DMS79 (cell line): ENCODE data around the gene PPT2.
"Not testable (repeated sequence)": the region's sequence is repeated elsewhere in the genome, so short reads cannot be mapped to it uniquely, and the experiment has no call there.

Experiments used
- DNase-seq: peaks from one replicate; lab custom pipeline; 2025; lab: John Stamatoyannopoulos, UW

Gene PPT2

GRCh38 chr6:32189742-32190053, 35.8 kb downstream of the PPT2 start:
- no peak for DNase-seq

- peak; percentile 59 for DNase-seq
Observed at GRCh38 chr6:32190054-32190851, 36.3 kb downstream of the PPT2 start, which contains the start of gene PBX2. Gene PBX2 (minus strand): TSS chr6:32190202. CDS start chr6:32189915, 287 bp downstream.

- DNase-seq: no peak
Observed at GRCh38 chr6:32190911-32191677, 37.2 kb downstream of the PPT2 start.

GRCh38 chr6:32191696-32192607, 38.0 kb downstream of the PPT2 start:
- no peak for DNase-seq

GRCh38 chr6:32192608-32193039, 38.7 kb downstream of the PPT2 start, which contains the start of gene GPSM3:
Gene GPSM3 (minus strand): TSS chr6:32192643. CDS start chr6:32192513, 130 bp downstream.
- no peak for DNase-seq

GRCh38 chr6:32193096-32193495, 39.2 kb downstream of the PPT2 start:
- DNase-seq: not testable (repeated sequence)

- no peak for DNase-seq
Observed at GRCh38 chr6:32194388-32194787, 40.4 kb downstream of the PPT2 start.

GRCh38 chr6:32194825-32195651, 41.1 kb downstream of the PPT2 start:
- no peak for DNase-seq

GRCh38 chr6:32195652-32195901, 41.6 kb downstream of the PPT2 start:
- DNase-seq: peak; percentile 99

- peak; percentile 83 for DNase-seq
Observed at GRCh38 chr6:32195902-32196681, 42.2 kb downstream of the PPT2 start.

- no peak for DNase-seq
Observed at GRCh38 chr6:32196682-32197616, 43.0 kb downstream of the PPT2 start.

- no peak for DNase-seq
Observed at GRCh38 chr6:32198345-32198696, 44.4 kb downstream of the PPT2 start.

GRCh38 chr6:32198866-32199265, 44.9 kb downstream of the PPT2 start:
- no peak for DNase-seq

GRCh38 chr6:32200711-32201475, 47.0 kb downstream of the PPT2 start:
- no peak for DNase-seq

- DNase-seq: no peak
Observed at GRCh38 chr6:32202186-32202585, 48.2 kb downstream of the PPT2 start.

GRCh38 chr6:32203426-32204267, 49.7 kb downstream of the PPT2 start:
- peak; percentile 30 for DNase-seq

GRCh38 chr6:32204268-32204715, 50.4 kb downstream of the PPT2 start:
- DNase-seq: no peak

GRCh38 chr6:32208996-32209395, 55.1 kb downstream of the PPT2 start:
- DNase-seq: no peak
